ENCODE measurements around the gene SUPV3L1. TPM values are rescaled to one million over a fixed set of nuclear protein-coding genes. Genes with fewer than 3 reads are reported as not detected.

SUPV3L1 gene
- polyA plus RNA-seq, 4 donors = 30.4 to 46.5 (median 36.1) TPM

DNA sequence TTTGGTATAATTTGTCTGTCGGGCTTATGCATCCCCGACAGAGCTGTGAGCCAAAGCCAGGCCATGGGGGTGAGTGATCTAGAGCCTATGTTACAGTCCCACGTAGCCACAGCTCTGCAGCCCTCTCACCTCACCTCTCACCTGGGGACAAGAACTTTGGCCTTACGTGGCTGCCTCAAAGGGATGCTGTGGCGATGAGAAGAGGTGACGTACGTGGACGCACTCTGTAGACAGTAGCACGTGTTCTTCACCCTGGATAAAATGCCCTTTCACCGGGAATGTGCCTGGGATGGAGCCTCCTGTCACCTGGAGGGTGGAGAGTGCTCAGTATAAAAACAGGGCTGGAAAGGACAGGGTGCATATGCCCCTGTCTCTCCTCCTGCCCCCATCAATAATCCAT lies 45.6 kb downstream of the SUPV3L1 start:
- peak overlapping the region; percentile 83 to 86 (median 83) for H3K27ac ChIP-seq (ENCODE audit: low read depth in 1 of 3, low read length in 2 of 3)

GRCh38 chr10:69226919-69227450 lies 47.0 kb downstream of the SUPV3L1 start:
- Histone ChIP-seq H3K27ac (ENCODE audit: low read depth in 1 of 3, low read length in 2 of 3) (peak overlapping the region in 1 of 3 donors; percentile 98), H3K9me3 (ENCODE audit: control insufficient read depth in 2 of 2, insufficient read depth in 1 of 2, low read depth in 1 of 2, low read length in 1 of 2) (no peaks in the 10 kb centered on the region), H3K4me1 (ENCODE audit: control insufficient read depth in 3 of 3, insufficient read depth in 2 of 3, low read depth in 1 of 3, low read length in 2 of 3) (peaks cover 21 to 65% (median 22%) of the 10 kb centered on the region in 3 donors), H3K27me3 (ENCODE audit: control insufficient read depth in 3 of 3, insufficient read depth in 3 of 3, low read length in 3 of 3) (no peaks in the 10 kb centered on the region), H3K4me3 (ENCODE audit: low read depth in 1 of 3, low read length in 3 of 3) (no peak overlapping the region), H3K36me3 (ENCODE audit: control insufficient read depth in 3 of 3, insufficient read depth in 2 of 3, low read depth in 1 of 3, low read length in 3 of 3) (peaks cover 0 to 58% (median 5%) of the 10 kb centered on the region in 3 donors)
- FAIRE-seq (no peak), DNase-seq (no peak)
- WGBS, 3 donors = 87 to 92% (median 90%) methylated on average over 14 of the region's 14 CpGs

More for the DNA sequence above, 45.6 kb downstream of the SUPV3L1 start:
- DNase-seq = peak in 1 of 2 donors; percentile 59
- peaks cover 21 to 57% (median 22%) of the 10 kb centered on the region in 3 donors for H3K4me1 ChIP-seq (ENCODE audit: control insufficient read depth in 3 of 3, insufficient read depth in 2 of 3, low read depth in 1 of 3, low read length in 2 of 3)
- WGBS, 3 donors = 44 to 70% (median 57%) methylated on average over 10 of the region's 10 CpGs
- FAIRE-seq = no peak
- no peak overlapping the region for H3K4me3 ChIP-seq (ENCODE audit: low read depth in 1 of 3, low read length in 3 of 3)
- no peaks in the 10 kb centered on the region for H3K9me3 ChIP-seq (ENCODE audit: control insufficient read depth in 2 of 2, insufficient read depth in 1 of 2, low read depth in 1 of 2, low read length in 1 of 2)
- H3K36me3 ChIP-seq (ENCODE audit: control insufficient read depth in 3 of 3, insufficient read depth in 2 of 3, low read depth in 1 of 3, low read length in 3 of 3) = peaks cover 0 to 47% (median 0%) of the 10 kb centered on the region in 3 donors
- no peaks in the 10 kb centered on the region for H3K27me3 ChIP-seq (ENCODE audit: control insufficient read depth in 3 of 3, insufficient read depth in 3 of 3, low read length in 3 of 3)

DNA sequence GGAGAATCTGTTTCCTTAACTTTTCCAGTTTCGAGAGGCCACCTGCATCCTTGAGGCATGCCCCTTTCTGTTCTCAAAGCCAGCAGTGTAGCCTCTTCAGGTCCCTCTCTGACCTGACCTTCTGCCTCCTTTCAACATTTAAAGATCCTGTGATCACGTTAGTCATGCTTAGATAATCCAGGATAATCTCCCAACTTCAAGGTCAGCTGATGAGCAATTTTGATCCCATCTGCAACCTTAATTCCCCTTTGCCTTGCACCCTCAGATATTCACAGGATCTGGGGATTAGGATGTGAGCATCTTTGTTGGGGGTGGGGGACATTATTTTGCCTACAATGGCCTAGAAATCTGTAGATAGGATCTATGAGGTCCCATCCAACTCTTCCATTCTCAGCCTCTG lies 48.1 kb downstream of the SUPV3L1 start:
- no peak for FAIRE-seq
- H3K4me3 ChIP-seq (ENCODE audit: low read depth in 1 of 3, low read length in 3 of 3) = no peak overlapping the region
- peaks cover under 1 to 69% (median 5%) of the 10 kb centered on the region in 3 donors for H3K36me3 ChIP-seq (ENCODE audit: control insufficient read depth in 3 of 3, insufficient read depth in 2 of 3, low read depth in 1 of 3, low read length in 3 of 3)
- DNase-seq = no peak
- H3K4me1 ChIP-seq (ENCODE audit: control insufficient read depth in 3 of 3, insufficient read depth in 2 of 3, low read depth in 1 of 3, low read length in 2 of 3) = peaks cover 21 to 72% (median 22%) of the 10 kb centered on the region in 3 donors
- no peaks in the 10 kb centered on the region for H3K27me3 ChIP-seq (ENCODE audit: control insufficient read depth in 3 of 3, insufficient read depth in 3 of 3, low read length in 3 of 3)
- WGBS, 3 donors = 63 to 79% (median 67%) methylated on average over 2 of the region's 2 CpGs
- peak overlapping the region; percentile 91 to 98 (median 94) for H3K27ac ChIP-seq (ENCODE audit: low read depth in 1 of 3, low read length in 2 of 3)
- H3K9me3 ChIP-seq (ENCODE audit: control insufficient read depth in 2 of 2, insufficient read depth in 1 of 2, low read depth in 1 of 2, low read length in 1 of 2) = no peaks in the 10 kb centered on the region

DNA sequence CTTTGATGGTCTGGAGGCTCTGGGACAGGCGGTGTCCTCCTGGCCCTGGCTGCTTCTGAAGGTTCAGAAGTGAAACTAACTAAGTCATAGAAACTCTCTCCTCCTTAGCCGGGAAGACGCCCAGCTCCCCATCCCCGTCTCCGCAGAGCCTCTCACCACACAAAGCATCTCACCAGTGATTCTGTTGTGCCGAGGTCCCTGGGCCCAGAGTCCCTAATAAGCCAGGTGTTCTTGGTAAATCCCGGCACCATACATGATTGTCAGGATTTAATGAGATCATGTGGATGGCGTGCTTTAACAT lies 49.5 kb downstream of the SUPV3L1 start:
- no peaks in the 10 kb centered on the region for H3K27me3 ChIP-seq (ENCODE audit: control insufficient read depth in 3 of 3, insufficient read depth in 3 of 3, low read length in 3 of 3)
- DNase-seq = no peak
- peak overlapping the region; percentile 70 to 94 (median 91) for H3K27ac ChIP-seq (ENCODE audit: low read depth in 1 of 3, low read length in 2 of 3)
- FAIRE-seq = no peak
- H3K4me3 ChIP-seq (ENCODE audit: low read depth in 1 of 3, low read length in 3 of 3) = peak overlapping the region in 1 of 3 donors; percentile 4
- no peaks in the 10 kb centered on the region for H3K9me3 ChIP-seq (ENCODE audit: control insufficient read depth in 2 of 2, insufficient read depth in 1 of 2, low read depth in 1 of 2, low read length in 1 of 2)
- peaks cover 2 to 82% (median 12%) of the 10 kb centered on the region in 3 donors for H3K36me3 ChIP-seq (ENCODE audit: control insufficient read depth in 3 of 3, insufficient read depth in 2 of 3, low read depth in 1 of 3, low read length in 3 of 3)
- H3K4me1 ChIP-seq (ENCODE audit: control insufficient read depth in 3 of 3, insufficient read depth in 2 of 3, low read depth in 1 of 3, low read length in 2 of 3) = peaks cover 21 to 68% (median 21%) of the 10 kb centered on the region in 3 donors
- WGBS, 3 donors = 13 to 36% (median 25%) methylated on average over 8 of the region's 8 CpGs

- DNase-seq (no peak), FAIRE-seq (no peak)
- H3K36me3 ChIP-seq (ENCODE audit: control insufficient read depth in 3 of 3, insufficient read depth in 2 of 3, low read depth in 1 of 3, low read length in 3 of 3) = peaks cover 2 to 88% (median 13%) of the 10 kb centered on the region in 3 donors
- peaks cover 15 to 63% (median 16%) of the 10 kb centered on the region in 3 donors for H3K4me1 ChIP-seq (ENCODE audit: control insufficient read depth in 3 of 3, insufficient read depth in 2 of 3, low read depth in 1 of 3, low read length in 2 of 3)
- H3K27ac ChIP-seq (ENCODE audit: low read depth in 1 of 3, low read length in 2 of 3) = peak overlapping the region; percentile 70 to 94 (median 91)
- no peaks in the 10 kb centered on the region for H3K27me3 ChIP-seq (ENCODE audit: control insufficient read depth in 3 of 3, insufficient read depth in 3 of 3, low read length in 3 of 3)
- no peak overlapping the region for H3K4me3 ChIP-seq (ENCODE audit: low read depth in 1 of 3, low read length in 3 of 3)
- 53 to 69% (median 68%) methylated on average over 5 of the region's 5 CpGs for WGBS, 3 donors
- no peaks in the 10 kb centered on the region for H3K9me3 ChIP-seq (ENCODE audit: control insufficient read depth in 2 of 2, insufficient read depth in 1 of 2, low read depth in 1 of 2, low read length in 1 of 2)
Observed at GRCh38 chr10:69230128-69230527, 50.1 kb downstream of the SUPV3L1 start.

DNA sequence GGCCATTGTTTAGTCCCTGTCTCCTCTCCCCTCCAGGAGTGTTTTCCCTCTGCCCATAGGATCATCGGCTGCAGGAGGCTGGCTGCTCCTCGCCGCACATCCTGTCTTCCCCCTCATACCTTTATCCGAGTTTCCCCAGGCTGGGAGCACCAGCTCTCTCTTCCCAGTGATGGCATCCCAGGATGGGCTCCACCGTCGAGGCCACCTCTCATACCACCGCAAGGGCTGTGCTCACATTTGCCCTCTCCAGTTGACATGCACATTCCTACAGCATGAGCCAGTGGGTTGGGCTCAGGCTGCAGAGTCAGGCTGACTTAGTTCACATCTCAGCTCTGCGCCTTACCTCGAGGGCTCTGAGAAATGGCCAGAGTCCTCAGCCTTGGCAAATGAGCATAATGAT lies 52.2 kb downstream of the SUPV3L1 start:
- H3K4me1 ChIP-seq (ENCODE audit: control insufficient read depth in 3 of 3, insufficient read depth in 2 of 3, low read depth in 1 of 3, low read length in 2 of 3) = peaks cover 8 to 44% (median 11%) of the 10 kb centered on the region in 3 donors
- peak overlapping the region in 2 of 3 donors; percentile 7 to 27 for H3K27ac ChIP-seq (ENCODE audit: low read depth in 1 of 3, low read length in 2 of 3)
- H3K9me3 ChIP-seq (ENCODE audit: control insufficient read depth in 2 of 2, insufficient read depth in 1 of 2, low read depth in 1 of 2, low read length in 1 of 2) = no peaks in the 10 kb centered on the region
- no peaks in the 10 kb centered on the region for H3K27me3 ChIP-seq (ENCODE audit: control insufficient read depth in 3 of 3, insufficient read depth in 3 of 3, low read length in 3 of 3)
- H3K4me3 ChIP-seq (ENCODE audit: low read depth in 1 of 3, low read length in 3 of 3) = no peak overlapping the region
- DNase-seq = peak; percentile 32 to 70
- 70 to 86% (median 76%) methylated on average over 9 of the region's 9 CpGs for WGBS, 3 donors
- no peak for FAIRE-seq
- H3K36me3 ChIP-seq (ENCODE audit: control insufficient read depth in 3 of 3, insufficient read depth in 2 of 3, low read depth in 1 of 3, low read length in 3 of 3) = peaks cover 2 to 87% (median 15%) of the 10 kb centered on the region in 3 donors

- H3K27me3 ChIP-seq (ENCODE audit: control insufficient read depth in 3 of 3, insufficient read depth in 3 of 3, low read length in 3 of 3) = no peaks in the 10 kb centered on the region
- H3K9me3 ChIP-seq (ENCODE audit: control insufficient read depth in 2 of 2, insufficient read depth in 1 of 2, low read depth in 1 of 2, low read length in 1 of 2) = no peaks in the 10 kb centered on the region
- WGBS, 3 donors = 37 to 72% (median 54%) methylated on average over 22 of the region's 22 CpGs
- peaks cover 7 to 44% (median 8%) of the 10 kb centered on the region in 3 donors for H3K4me1 ChIP-seq (ENCODE audit: control insufficient read depth in 3 of 3, insufficient read depth in 2 of 3, low read depth in 1 of 3, low read length in 2 of 3)
- peak in 1 of 2 donors; percentile 82 for DNase-seq
- peaks cover 2 to 83% (median 15%) of the 10 kb centered on the region in 3 donors for H3K36me3 ChIP-seq (ENCODE audit: control insufficient read depth in 3 of 3, insufficient read depth in 2 of 3, low read depth in 1 of 3, low read length in 3 of 3)
- no peak overlapping the region for H3K4me3 ChIP-seq (ENCODE audit: low read depth in 1 of 3, low read length in 3 of 3)
- no peak for FAIRE-seq
- H3K27ac ChIP-seq (ENCODE audit: low read depth in 1 of 3, low read length in 2 of 3) = peak overlapping the region in 1 of 3 donors; percentile 27
Observed at GRCh38 chr10:69232736-69233480, 52.9 kb downstream of the SUPV3L1 start.

GRCh38 chr10:69234447-69234846 lies 54.4 kb downstream of the SUPV3L1 start:
- Histone ChIP-seq H3K9me3 (ENCODE audit: control insufficient read depth in 2 of 2, insufficient read depth in 1 of 2, low read depth in 1 of 2, low read length in 1 of 2) (no peaks in the 10 kb centered on the region), H3K4me1 (ENCODE audit: control insufficient read depth in 3 of 3, insufficient read depth in 2 of 3, low read depth in 1 of 3, low read length in 2 of 3) (peaks cover 4 to 31% (median 4%) of the 10 kb centered on the region in 3 donors), H3K36me3 (ENCODE audit: control insufficient read depth in 3 of 3, insufficient read depth in 2 of 3, low read depth in 1 of 3, low read length in 3 of 3) (peaks cover 2 to 80% (median 20%) of the 10 kb centered on the region in 3 donors), H3K27ac (ENCODE audit: low read depth in 1 of 3, low read length in 2 of 3) (no peak overlapping the region), H3K27me3 (ENCODE audit: control insufficient read depth in 3 of 3, insufficient read depth in 3 of 3, low read length in 3 of 3) (no peaks in the 10 kb centered on the region), H3K4me3 (ENCODE audit: low read depth in 1 of 3, low read length in 3 of 3) (no peak overlapping the region)
- FAIRE-seq (no peak), DNase-seq (no peak)
- 94 to 97% (median 95%) methylated on average over 3 of the region's 3 CpGs for WGBS, 3 donors

All from small intestine (tissue), 7 donors.